GM18502 (cell line): ENCODE measurements around the gene CNFN.
"Not testable (repeated sequence)": the region's sequence is repeated elsewhere in the genome, so short reads cannot be mapped to it uniquely, and the experiment has no call there.

ENCODE experiments used
- ATAC-seq: cut with Tn5 transposase; IDR thresholded peaks from one replicate; pipeline ENCODE4 v1.9.1; 2021; ENCODE audit warnings: mild to moderate bottlenecking; ENCODE audit not compliant: unreplicated experiment, poor library complexity

Gene CNFN

GRCh38 chr19:42353341-42354015 lies 36.6 kb downstream of the CNFN start:
- no peak for ATAC-seq

DNA sequence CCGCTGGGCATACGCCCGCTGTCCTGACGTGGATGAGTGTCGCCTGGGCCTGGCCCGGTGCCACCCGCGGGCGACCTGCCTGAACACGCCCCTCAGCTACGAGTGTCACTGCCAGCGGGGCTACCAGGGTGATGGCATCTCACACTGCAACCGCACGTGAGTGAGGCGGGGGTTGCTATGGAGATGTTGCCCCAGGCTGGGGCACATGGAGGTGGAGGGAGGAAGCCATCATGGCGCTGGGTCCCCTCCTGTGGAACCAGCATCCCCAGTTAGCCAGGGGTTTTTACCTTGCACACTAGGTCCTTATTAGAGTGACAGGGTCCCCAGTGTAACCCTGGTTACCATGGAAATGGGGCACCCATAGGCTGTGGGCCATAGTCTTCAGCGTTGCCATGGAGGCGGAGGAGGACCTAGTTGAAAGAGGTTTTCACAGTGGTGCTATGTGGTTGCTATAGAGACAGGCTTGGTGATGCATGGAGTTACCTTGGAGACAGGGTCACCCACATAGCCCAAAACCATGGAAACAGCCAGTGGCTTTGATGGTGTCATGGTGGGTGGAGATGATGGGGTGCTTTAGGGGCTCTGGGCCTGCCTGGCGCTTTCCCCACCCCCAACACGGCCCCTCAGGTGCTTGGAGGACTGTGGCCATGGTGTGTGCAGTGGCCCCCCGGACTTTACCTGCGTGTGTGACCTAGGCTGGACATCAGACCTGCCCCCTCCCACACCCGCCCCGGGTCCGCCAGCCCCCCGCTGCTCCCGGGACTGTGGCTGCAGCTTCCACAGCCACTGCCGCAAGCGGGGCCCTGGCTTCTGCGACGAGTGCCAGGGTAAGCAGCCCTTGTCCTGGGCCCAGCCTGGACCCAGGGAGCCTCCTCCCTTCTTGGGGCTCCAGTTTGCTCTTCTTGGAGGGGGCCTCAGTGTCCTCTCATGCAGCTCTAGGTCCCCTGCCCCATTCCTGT lies 37.5 kb downstream of the CNFN start:
- ATAC-seq, result no peak

DNA sequence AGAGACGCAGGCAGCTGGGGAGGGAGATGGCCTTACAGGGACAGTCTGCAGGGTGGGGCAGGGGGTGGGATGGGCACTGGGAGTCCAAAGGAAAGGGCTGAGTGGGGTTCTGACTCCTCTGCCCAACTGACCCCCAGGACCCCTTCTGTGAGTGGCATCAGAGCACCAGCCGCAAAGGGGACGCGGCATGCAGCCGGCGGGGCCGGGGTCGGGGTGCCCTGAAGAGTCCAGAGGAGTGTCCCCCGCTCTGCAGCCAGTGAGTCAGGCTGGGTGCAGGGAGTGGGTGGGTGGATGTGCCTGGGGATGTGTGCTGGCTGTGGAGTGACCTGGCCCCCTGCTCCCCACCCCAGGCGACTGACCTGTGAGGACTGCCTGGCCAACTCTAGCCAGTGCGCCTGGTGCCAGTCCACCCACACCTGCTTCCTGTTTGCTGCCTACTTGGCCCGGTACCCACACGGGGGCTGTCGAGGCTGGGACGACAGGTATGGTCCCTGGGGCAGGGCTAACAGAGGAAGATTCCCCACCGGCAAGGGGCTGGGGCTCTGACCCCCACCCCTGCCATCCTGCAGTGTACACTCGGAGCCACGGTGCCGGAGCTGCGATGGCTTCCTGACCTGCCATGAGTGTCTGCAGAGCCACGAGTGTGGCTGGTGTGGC lies 38.9 kb downstream of the CNFN start:
- ATAC-seq, result no peak

DNA sequence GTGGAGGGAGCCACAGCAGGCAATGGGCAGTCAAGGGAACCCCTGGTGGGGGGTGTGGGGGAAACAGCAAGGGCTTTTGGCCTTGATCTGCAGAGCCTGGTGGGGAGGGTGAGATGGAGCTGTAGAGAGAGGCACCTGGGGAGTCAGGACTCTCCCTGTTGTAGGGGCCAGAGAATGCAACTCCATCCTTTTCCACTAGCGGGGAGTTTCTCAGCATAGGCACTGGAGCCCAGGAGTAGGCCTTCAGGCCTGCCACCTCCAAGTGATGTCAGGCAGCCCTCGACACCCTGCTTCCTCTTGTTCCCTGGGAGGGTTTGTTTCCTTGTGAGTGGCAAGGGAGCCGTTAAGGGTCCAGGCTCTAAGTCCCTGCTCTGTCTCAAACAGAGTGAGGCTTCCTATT lies 39.7 kb downstream of the CNFN start:
- no peak for ATAC-seq

DNA sequence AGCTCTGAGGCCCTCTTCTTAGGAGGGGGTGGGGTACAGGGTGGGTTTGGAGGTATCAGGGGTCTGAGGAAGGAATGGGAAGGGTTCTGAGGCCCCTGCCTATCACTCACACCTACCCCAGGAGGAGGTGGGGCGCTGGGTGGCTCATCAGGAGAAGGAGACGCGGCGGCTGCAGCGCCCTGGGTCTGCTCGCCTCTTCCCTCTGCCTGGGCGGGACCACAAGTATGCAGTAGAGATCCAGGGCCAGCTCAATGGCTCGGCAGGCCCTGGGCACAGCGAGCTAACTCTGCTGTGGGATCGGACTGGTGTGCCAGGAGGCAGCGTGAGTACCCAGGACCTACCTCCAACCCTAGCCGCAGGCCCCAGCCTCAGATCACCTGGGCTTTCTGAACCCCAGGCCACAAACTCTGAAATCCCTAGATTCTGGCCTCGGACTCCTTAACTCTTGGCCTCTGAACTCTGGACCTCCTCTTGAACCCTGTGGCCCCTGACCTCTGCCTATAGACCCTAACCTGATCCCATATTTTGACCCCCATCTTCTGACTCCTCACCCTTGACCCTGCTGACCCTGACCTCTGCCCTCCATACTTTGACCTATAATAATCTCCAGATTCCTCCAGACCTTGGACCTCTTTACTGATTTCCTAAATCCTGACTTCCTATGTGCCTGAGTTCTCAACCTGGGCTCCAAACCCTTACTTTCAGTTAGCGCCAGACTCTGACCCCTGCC lies 40.6 kb downstream of the CNFN start:
- ATAC-seq, result no peak

GRCh38 chr19:42348211-42348610 lies 41.9 kb downstream of the CNFN start:
- ATAC-seq, result no peak

DNA sequence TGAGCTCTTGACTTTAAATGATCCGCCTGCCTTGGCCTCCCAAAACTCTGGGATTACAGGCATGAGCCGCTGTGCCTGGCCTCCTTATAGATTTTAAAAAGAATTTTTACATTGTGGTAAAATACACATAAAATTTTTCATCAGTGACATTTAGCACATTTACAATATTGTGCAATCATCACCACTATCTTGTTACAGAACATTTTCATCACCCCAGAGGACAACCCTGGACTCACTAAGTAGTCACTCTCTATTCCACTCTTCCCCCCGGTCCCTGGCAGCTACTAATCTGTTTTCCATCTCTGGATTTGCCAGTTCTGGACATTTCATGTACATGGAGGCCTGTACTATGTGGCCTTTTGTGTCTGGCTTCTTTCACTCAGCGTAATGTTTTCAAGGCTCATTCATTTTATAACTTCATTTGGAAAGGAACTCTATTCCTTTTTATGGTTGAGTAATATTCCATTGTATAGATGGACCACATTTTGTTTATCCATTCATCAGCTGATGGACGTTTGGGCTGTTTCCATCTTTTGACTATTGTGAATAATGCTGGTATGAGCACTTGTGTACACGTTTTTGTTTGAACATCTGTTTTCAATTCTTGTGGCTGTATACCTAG lies 44.8 kb downstream of the CNFN start:
- ATAC-seq, result no peak

- ATAC-seq, result no peak
These were observed 45.7 kb downstream of the CNFN start for GRCh38 chr19:42344336-42344893.

GRCh38 chr19:42343344-42344110 lies 46.6 kb downstream of the CNFN start:
- ATAC-seq, result no peak

DNA sequence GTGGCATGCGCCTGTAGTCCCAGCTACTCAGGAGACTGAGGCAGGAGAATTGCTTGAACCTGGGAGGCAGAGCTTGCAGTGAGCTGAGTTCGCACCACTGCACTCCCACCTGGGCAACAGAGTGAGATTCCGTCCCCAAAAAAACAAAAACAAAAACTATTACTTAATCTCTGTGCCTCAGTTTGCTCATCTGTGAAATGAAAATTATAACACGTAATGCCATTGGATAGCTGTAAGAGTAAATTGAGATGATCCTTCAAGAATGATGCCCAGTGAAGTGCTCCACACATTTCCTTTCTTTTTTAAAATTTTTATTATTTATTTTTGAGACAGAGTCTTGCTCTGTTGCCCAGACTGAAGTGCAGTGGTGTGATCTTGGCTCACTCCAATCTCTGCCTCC lies 50.2 kb downstream of the CNFN start:
- ATAC-seq, result not testable (repeated sequence)

DNA sequence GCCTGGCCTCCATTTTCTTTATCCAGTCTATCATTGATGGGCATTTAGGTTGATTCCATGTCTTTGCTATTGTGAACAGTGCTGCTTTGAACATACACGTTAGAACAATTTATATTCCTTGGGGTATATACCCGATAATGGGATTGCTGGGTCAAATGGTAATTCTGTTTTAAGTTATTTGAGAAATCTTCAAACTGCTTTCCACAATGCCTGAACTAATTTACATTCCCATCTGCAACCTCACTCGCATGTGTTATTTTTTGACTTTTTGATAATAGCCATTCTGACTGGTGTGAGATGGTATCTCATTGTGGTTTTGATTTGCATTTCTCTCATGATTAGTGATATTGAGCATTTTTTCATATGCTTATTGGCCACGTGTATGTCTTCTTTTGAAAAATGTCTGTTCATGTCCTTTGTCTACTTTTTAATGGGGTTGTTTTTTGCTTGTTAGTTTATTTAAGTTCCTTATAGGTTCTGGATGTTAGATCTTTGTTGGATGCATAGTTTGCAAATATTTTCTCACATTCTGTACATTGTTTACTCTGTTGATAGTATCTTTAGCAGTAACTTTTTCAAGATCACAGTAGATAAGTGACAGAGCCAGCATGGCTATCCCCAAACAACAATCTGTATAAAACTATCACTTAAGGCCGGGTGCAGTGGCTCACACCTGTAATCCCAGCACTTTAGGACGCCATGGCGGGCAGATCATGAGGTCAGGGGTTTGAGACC lies 50.8 kb downstream of the CNFN start:
- not testable (repeated sequence) for ATAC-seq
